Body of pancreas (tissue), 4 donors: Measurements from ENCODE around the gene WDR93. TPM values are rescaled to one million over a fixed set of nuclear protein-coding genes. Genes with fewer than 3 reads are reported as not detected.

ENCODE experiments used
- ATAC-seq: fragments of 150-250 bp; one replicate; pipeline ENCODE4 v1.9.1; 2016
- DNase-seq, 4 donors: peaks; one replicate each; pipeline ENCODE4 v3.0.0-alpha.2; 2019
- H3K27ac ChIP-seq, 4 donors: fragments of 200-600 bp; sonication (generic); 1 replicate in 3 of 4; 2 replicates in 1 of 4; pipeline versions ENCODE4 v1.5.1 to v1.6.1; 2016 to 2019; ENCODE audit warnings: mild to moderate bottlenecking in 1 of 4, mixed read lengths in 1 of 4, moderate library complexity in 1 of 4
- H3K27me3 ChIP-seq, 2 donors: fragments of 200-600 bp; sonication (generic); one replicate each; pipeline ENCODE4 v1.6.0; 2016; ENCODE audit warnings: mild to moderate bottlenecking in 1 of 2
- H3K36me3 ChIP-seq, 2 donors: fragments of 200-600 bp; sonication (generic); replicated peaks in 1 of 2; 2 replicates each; pipeline ENCODE4 v1.5.1; 2016; ENCODE audit warnings: low read depth in 2 of 2; ENCODE audit not compliant: insufficient read depth in 1 of 2
- H3K4me1 ChIP-seq: fragments of 200-600 bp; sonication (generic); one replicate; pipeline ENCODE4 v1.6.0; 2016
- H3K4me3 ChIP-seq, 2 donors: fragments of 200-600 bp; sonication (generic); 1 replicate in 1 of 2; 2 replicates in 1 of 2; pipeline ENCODE4 v1.5.1; 2016 to 2019
- H3K9me3 ChIP-seq, 3 donors: fragments of 200-600 bp; sonication (generic); 1 replicate in 2 of 3; 2 replicates in 1 of 3; pipeline ENCODE4 v1.5.1; 2016
- POLR2A ChIP-seq, 3 donors: fragments of 450-650 bp; IDR thresholded peaks; one replicate each; pipeline ENCODE4 v1.6.1; 2016; ENCODE audit warnings: antibody characterized with exemption in 3 of 3, mild to moderate bottlenecking in 2 of 3
- WGBS, 2 donors: methylation state at CpG; one replicate each; pipeline ENCODE4 v1.1.5; 2017; 5-methylcytosine and 5-hydroxymethylcytosine counted together
- intact Hi-C: fragments of 100-400 bp; cut with DNase I; formaldehyde crosslinking; loops from one replicate; pipeline ENCODE4 v1.15.1; 2023
- total RNA-seq, 2 donors: library from RNA; depleted of rRNA; stranded (reverse); fragments of >200 nt; gene quantifications; one replicate each; pipeline ENCODE4 v1.1.0, GENCODE V29; 2016
- TF ChIP-seq, protein P1 (sequence below), 7 experiments: fragments of 450-650 bp in 4 of 7; fragments of 200-600 bp in 3 of 7; sonication (generic) in 3 of 7; IDR thresholded peaks; one replicate each; pipeline ENCODE4 v1.5.1; 2016 to 2019; ENCODE audit warnings: antibody characterized with exemption in 7 of 7

Gene WDR93
- total RNA-seq, 2 donors from 2014 or later: 0.66 TPM; not detected in 1

- Histone ChIP-seq H3K36me3 (no peaks in the 10 kb centered on the region), H3K4me3 (no peak overlapping the region), H3K27me3 (no peaks in the 10 kb centered on the region), H3K27ac (no peak overlapping the region), H3K9me3 (no peaks in the 10 kb centered on the region), H3K4me1 (no peaks in the 10 kb centered on the region)
- intact Hi-C loops: no loop called here
- no peak for DNase-seq
- no peak for ATAC-seq
- TF ChIP-seq, protein P1, sequence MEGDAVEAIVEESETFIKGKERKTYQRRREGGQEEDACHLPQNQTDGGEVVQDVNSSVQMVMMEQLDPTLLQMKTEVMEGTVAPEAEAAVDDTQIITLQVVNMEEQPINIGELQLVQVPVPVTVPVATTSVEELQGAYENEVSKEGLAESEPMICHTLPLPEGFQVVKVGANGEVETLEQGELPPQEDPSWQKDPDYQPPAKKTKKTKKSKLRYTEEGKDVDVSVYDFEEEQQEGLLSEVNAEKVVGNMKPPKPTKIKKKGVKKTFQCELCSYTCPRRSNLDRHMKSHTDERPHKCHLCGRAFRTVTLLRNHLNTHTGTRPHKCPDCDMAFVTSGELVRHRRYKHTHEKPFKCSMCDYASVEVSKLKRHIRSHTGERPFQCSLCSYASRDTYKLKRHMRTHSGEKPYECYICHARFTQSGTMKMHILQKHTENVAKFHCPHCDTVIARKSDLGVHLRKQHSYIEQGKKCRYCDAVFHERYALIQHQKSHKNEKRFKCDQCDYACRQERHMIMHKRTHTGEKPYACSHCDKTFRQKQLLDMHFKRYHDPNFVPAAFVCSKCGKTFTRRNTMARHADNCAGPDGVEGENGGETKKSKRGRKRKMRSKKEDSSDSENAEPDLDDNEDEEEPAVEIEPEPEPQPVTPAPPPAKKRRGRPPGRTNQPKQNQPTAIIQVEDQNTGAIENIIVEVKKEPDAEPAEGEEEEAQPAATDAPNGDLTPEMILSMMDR (IDR thresholded peaks at IDR 0.05): no peak
- no peak for TF ChIP-seq POLR2A (IDR thresholded peaks at IDR 0.05)
- WGBS, 2 donors: 74 to 85% methylated on average over 2 of the region's 2 CpGs
Measured at GRCh38 chr15:89714775-89715174, 24.2 kb downstream of the WDR93 start.

DNA sequence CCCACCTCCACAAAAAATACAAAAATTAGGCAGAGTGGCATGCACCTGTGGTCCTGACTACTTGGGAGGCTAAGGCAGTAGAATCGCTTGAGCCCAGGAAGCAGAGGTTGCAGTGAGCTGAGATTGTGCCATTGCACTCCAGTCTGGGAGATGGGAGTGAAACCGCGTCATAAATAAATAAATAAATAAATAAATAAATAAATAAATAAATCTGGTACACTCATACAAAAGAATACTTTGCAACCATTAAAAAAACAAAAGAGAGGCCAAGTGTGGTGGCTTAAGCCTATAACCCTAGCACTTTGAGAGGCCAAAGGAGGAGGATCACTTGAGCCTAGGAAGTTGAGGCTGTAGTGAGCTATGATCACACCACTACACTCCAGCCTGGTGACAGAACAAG is 32.4 kb downstream of the WDR93 start:
- Histone ChIP-seq H3K36me3 (no peaks in the 10 kb centered on the region), H3K27ac (no peak overlapping the region), H3K27me3 (no peaks in the 10 kb centered on the region), H3K4me3 (no peak overlapping the region), H3K9me3 (no peaks in the 10 kb centered on the region), H3K4me1 (no peaks in the 10 kb centered on the region)
- intact Hi-C loops: no loop called here
- ATAC-seq: no peak
- no peak for DNase-seq
- TF ChIP-seq POLR2A (IDR thresholded peaks at IDR 0.05): no peak
- TF ChIP-seq, protein P1 (IDR thresholded peaks at IDR 0.05): no peak
- 75 to 95% methylated on average over 3 of the region's 3 CpGs for WGBS, 2 donors

- no peaks in the 10 kb centered on the region for H3K36me3 ChIP-seq
- H3K4me1 ChIP-seq: no peaks in the 10 kb centered on the region
- no peak overlapping the region for H3K27ac ChIP-seq
- ATAC-seq (no peak), DNase-seq (no peak)
- no peaks in the 10 kb centered on the region for H3K9me3 ChIP-seq
- WGBS, 2 donors: 86 to 100% methylated on average over 1 of the region's 1 CpG
- H3K27me3 ChIP-seq: no peaks in the 10 kb centered on the region
- no peak overlapping the region for H3K4me3 ChIP-seq
- TF ChIP-seq, protein P1 (IDR thresholded peaks at IDR 0.05): no peak
- TF ChIP-seq POLR2A (IDR thresholded peaks at IDR 0.05): no peak
- intact Hi-C loops: no loop called here
Measured at GRCh38 chr15:89724621-89725020, 34.0 kb downstream of the WDR93 start.

GRCh38 chr15:89725064-89725463 is 34.5 kb downstream of the WDR93 start:
- Histone ChIP-seq H3K4me1 (no peaks in the 10 kb centered on the region), H3K9me3 (no peaks in the 10 kb centered on the region), H3K27me3 (no peaks in the 10 kb centered on the region), H3K27ac (no peak overlapping the region), H3K4me3 (no peak overlapping the region), H3K36me3 (no peaks in the 10 kb centered on the region)
- 88 to 90% methylated on average over 1 of the region's 1 CpG for WGBS, 2 donors
- DNase-seq (no peak), ATAC-seq (no peak)
- TF ChIP-seq POLR2A (IDR thresholded peaks at IDR 0.05): no peak
- TF ChIP-seq, protein P1 (IDR thresholded peaks at IDR 0.05): no peak
- intact Hi-C loops: no loop called here

GRCh38 chr15:89728254-89728653 is 37.6 kb downstream of the WDR93 start:
- Histone ChIP-seq H3K4me1 (no peaks in the 10 kb centered on the region), H3K36me3 (no peaks in the 10 kb centered on the region), H3K27me3 (no peaks in the 10 kb centered on the region), H3K27ac (no peak overlapping the region), H3K9me3 (no peaks in the 10 kb centered on the region), H3K4me3 (no peak overlapping the region)
- ATAC-seq (peak; percentile 18), DNase-seq (peak in 1 of 4 donors; percentile 12)
- 61 to 74% methylated on average over 2 of the region's 2 CpGs for WGBS, 2 donors
- intact Hi-C loops: no loop called here
- no peak for TF ChIP-seq POLR2A (IDR thresholded peaks at IDR 0.05)
- TF ChIP-seq, protein P1 (IDR thresholded peaks at IDR 0.05): no peak
